Epidermal melanocyte (primary cell): ENCODE results near the gene FTL.

Experiments
- DNase-seq: peaks from one replicate; pipeline ENCODE4 v3.0.0; 2011; ENCODE audit warnings: low spot score; ENCODE audit not compliant: insufficient read length

Gene FTL

GRCh38 chr19:48965806-48966540, 864 bp downstream of the FTL start:
- peak; percentile 66 for DNase-seq

- no peak for DNase-seq
Observed at GRCh38 chr19:48966541-48967345, 1.6 kb downstream of the FTL start.

- DNase-seq, result no peak
Observed at GRCh38 chr19:48967346-48968178, 2.5 kb downstream of the FTL start.

- no peak for DNase-seq
Observed at GRCh38 chr19:48968179-48968661, 3.1 kb downstream of the FTL start.

GRCh38 chr19:48968813-48969218, 3.7 kb downstream of the FTL start:
- no peak for DNase-seq

- DNase-seq, result no peak
Observed at GRCh38 chr19:48969276-48970138, 4.4 kb downstream of the FTL start.

GRCh38 chr19:48970139-48970766, 5.1 kb downstream of the FTL start:
- DNase-seq, result no peak

GRCh38 chr19:48970923-48971395, 5.8 kb downstream of the FTL start:
- peak; percentile 78 for DNase-seq

GRCh38 chr19:48975947-48976847, 11.1 kb downstream of the FTL start:
- DNase-seq, result no peak

GRCh38 chr19:48977061-48977460, 12.0 kb downstream of the FTL start:
- no peak for DNase-seq

GRCh38 chr19:48982280-48982679, 17.2 kb downstream of the FTL start:
- no peak for DNase-seq

GRCh38 chr19:48985711-48986110, 20.6 kb downstream of the FTL start:
- DNase-seq, result no peak

- DNase-seq, result no peak
Observed at GRCh38 chr19:48986211-48986610, 21.1 kb downstream of the FTL start.

- DNase-seq, result no peak
Observed at GRCh38 chr19:48987323-48987722, 22.2 kb downstream of the FTL start.

GRCh38 chr19:48988286-48988685, 23.2 kb downstream of the FTL start:
- DNase-seq, result no peak

GRCh38 chr19:48988860-48989259, 23.8 kb downstream of the FTL start:
- no peak for DNase-seq

- no peak for DNase-seq
Observed at GRCh38 chr19:48989701-48990291, 24.7 kb downstream of the FTL start.

- no peak for DNase-seq
Observed at GRCh38 chr19:48990400-48990799, 25.3 kb downstream of the FTL start.
